CD4-positive, alpha-beta memory T cell (primary cell): ENCODE measurements around the gene RHOJ. TPM values are rescaled to one million over a fixed set of nuclear protein-coding genes. Genes with fewer than 3 reads are reported as not detected.
"Not testable (repeated sequence)": the region's sequence is repeated elsewhere in the genome, so short reads cannot be mapped to it uniquely, and the experiment has no call there.

Experiments used
- CTCF ChIA-PET: fragments of 350-600 bp; sonication (Branson Sonifier 250); formaldehyde crosslinking; loops from one replicate; lab custom pipeline; 2021; ENCODE audit warnings: inconsistent platforms; ENCODE audit not compliant: partially characterized antibody; lab: Charles Lee
- POLR2A ChIA-PET: fragments of 350-600 bp; sonication (Branson Sonifier 250); formaldehyde crosslinking; loops from one replicate; lab custom pipeline; 2021; ENCODE audit not compliant: partially characterized antibody; lab: Charles Lee
- DNase-seq, 5 donors: peaks; one replicate each; pipeline versions ENCODE4 v3.0.0 to v3.0.0-alpha.2; 2020 to 2022; ENCODE audit warnings: mixed read lengths in 1 of 5
- H3K27ac ChIP-seq: one replicate; pipeline ENCODE4 v1.7.0; 2013; ENCODE audit warnings: low read depth, low read length
- H3K27me3 ChIP-seq: 2 replicates; pipeline ENCODE4 v1.7.0; 2013; ENCODE audit warnings: mild to moderate bottlenecking, low read length, moderate library complexity; ENCODE audit not compliant: insufficient read depth
- H3K36me3 ChIP-seq: 2 replicates; pipeline ENCODE4 v1.7.0; 2013; ENCODE audit warnings: mild to moderate bottlenecking, low read length, moderate library complexity; ENCODE audit not compliant: insufficient read depth
- H3K4me1 ChIP-seq: 2 replicates; pipeline ENCODE4 v1.7.0; 2013; ENCODE audit warnings: mild to moderate bottlenecking, low read length, moderate library complexity; ENCODE audit not compliant: insufficient read depth
- H3K4me3 ChIP-seq, 2 donors: one replicate each; pipeline ENCODE4 v1.7.0; 2013; ENCODE audit warnings: low read length in 2 of 2, mild to moderate bottlenecking in 1 of 2
- H3K9me3 ChIP-seq, 2 donors: one replicate each; pipeline ENCODE4 v1.7.0; 2013; ENCODE audit warnings: low read length in 2 of 2, control low read depth in 1 of 2; ENCODE audit not compliant: control insufficient read depth in 1 of 2
- H3K27ac Mint-ChIP-seq, 7 donors: one replicate each; pipeline ENCODE4 v1.8.0; 2020 to 2021; ENCODE audit warnings: mixed read lengths in 7 of 7, mild to moderate bottlenecking in 6 of 7, inconsistent platforms in 3 of 7, moderate library complexity in 3 of 7
- H3K27me3 Mint-ChIP-seq, 2 donors: one replicate each; pipeline ENCODE4 v1.8.0; 2020 to 2021; ENCODE audit warnings: mixed read lengths in 2 of 2
- H3K36me3 Mint-ChIP-seq, 2 donors: one replicate each; pipeline ENCODE4 v1.8.0; 2020 to 2021; ENCODE audit warnings: mixed read lengths in 2 of 2, inconsistent platforms in 1 of 2, mild to moderate bottlenecking in 1 of 2
- H3K4me1 Mint-ChIP-seq, 4 donors: one replicate each; pipeline ENCODE4 v1.8.0; 2020 to 2021; ENCODE audit warnings: mixed read lengths in 4 of 4, mild to moderate bottlenecking in 1 of 4
- H3K4me3 Mint-ChIP-seq, 8 donors: one replicate each; pipeline ENCODE4 v1.8.0; 2020 to 2021; ENCODE audit warnings: mixed read lengths in 8 of 8, mild to moderate bottlenecking in 7 of 8, moderate library complexity in 6 of 8, inconsistent platforms in 3 of 8
- H3K9me3 Mint-ChIP-seq, 8 donors: one replicate each; pipeline ENCODE4 v1.8.0; 2020 to 2021; ENCODE audit warnings: mixed read lengths in 8 of 8, mild to moderate bottlenecking in 5 of 8, inconsistent platforms in 3 of 8, moderate library complexity in 1 of 8
- intact Hi-C: fragments of 100-400 bp; cut with micrococcal nuclease; formaldehyde crosslinking; loops from one replicate; pipeline ENCODE4 v1.15.1; 2023
- polyA plus RNA-seq, 2 donors: library from polyadenylated mRNA; unstranded; fragments of 300-500 nt; fragmentation: Illumina TruSeq; gene quantifications; one replicate each; pipeline ENCODE4 v1.2.3, GENCODE V29; 2021
- total RNA-seq, 2 experiments: library from RNA; stranded (reverse); gene quantifications; one replicate each; pipeline ENCODE4 v1.2.3, GENCODE V29; 2021

The RHOJ gene
- total and polyA plus RNA-seq, 4 experiments from 2014 or later, result not detected

- Histone ChIP-seq H3K9me3 (no peaks in the 10 kb centered on the region), H3K4me1 (peaks cover 15% of the 10 kb centered on the region), H3K4me3 (no peak overlapping the region), H3K36me3 (no peaks in the 10 kb centered on the region), H3K27me3 (no peaks in the 10 kb centered on the region), H3K27ac (no peak overlapping the region)
- DNase-seq, result no peak
- Mint-ChIP-seq H3K4me1 (peaks cover 6 to 15% (median 10%) of the 10 kb centered on the region in 4 donors), H3K4me3 (no peak overlapping the region), H3K27me3 (peaks cover 4 to 18% of the 10 kb centered on the region in 2 donors), H3K9me3 (no peaks in the 10 kb centered on the region), H3K27ac (no peak overlapping the region), H3K36me3 (no peaks in the 10 kb centered on the region)
- ChIA-PET POLR2A (no interaction called here), CTCF (no interaction called here)
- intact Hi-C loops, result no loop called here
Measured at GRCh38 chr14:63297372-63298063, 93.3 kb downstream of the RHOJ start.

- Histone ChIP-seq H3K36me3 (no peaks in the 10 kb centered on the region), H3K27ac (no peak overlapping the region), H3K27me3 (no peaks in the 10 kb centered on the region), H3K9me3 (no peaks in the 10 kb centered on the region), H3K4me1 (peaks cover 15% of the 10 kb centered on the region), H3K4me3 (no peak overlapping the region)
- CTCF ChIA-PET, result no interaction called here
- Mint-ChIP-seq H3K4me1 (peaks cover 6 to 15% (median 10%) of the 10 kb centered on the region in 4 donors), H3K27ac (no peak overlapping the region), H3K27me3 (peaks cover 6 to 10% of the 10 kb centered on the region in 2 donors), H3K36me3 (no peaks in the 10 kb centered on the region), H3K9me3 (no peaks in the 10 kb centered on the region), H3K4me3 (no peak overlapping the region)
- intact Hi-C loops, result no loop called here
- no peak for DNase-seq
- POLR2A ChIA-PET, result no interaction called here
Measured at GRCh38 chr14:63299351-63300110, 95.3 kb downstream of the RHOJ start.

- no peak for DNase-seq
- H3K9me3 ChIP-seq, result no peaks in the 10 kb centered on the region
- peaks cover 3 to 6% of the 10 kb centered on the region in 2 donors for H3K27me3 Mint-ChIP-seq
- H3K9me3 Mint-ChIP-seq, result no peaks in the 10 kb centered on the region
- no peak overlapping the region for H3K4me3 Mint-ChIP-seq
- H3K4me3 ChIP-seq, result no peak overlapping the region
- H3K4me1 ChIP-seq, result peaks cover 7% of the 10 kb centered on the region
- H3K27ac ChIP-seq, result no peak overlapping the region
- intact Hi-C loops, result no loop called here
- no peaks in the 10 kb centered on the region for H3K36me3 Mint-ChIP-seq
- H3K36me3 ChIP-seq, result no peaks in the 10 kb centered on the region
- H3K4me1 Mint-ChIP-seq, result peaks cover 2 to 6% (median 4%) of the 10 kb centered on the region in 4 donors
- POLR2A ChIA-PET, result no interaction called here
- no peak overlapping the region for H3K27ac Mint-ChIP-seq
- no peaks in the 10 kb centered on the region for H3K27me3 ChIP-seq
- CTCF ChIA-PET, result no interaction called here
Measured at GRCh38 chr14:63300854-63301253, 96.6 kb downstream of the RHOJ start.

GRCh38 chr14:63301891-63302534 is 97.8 kb downstream of the RHOJ start:
- H3K4me3 ChIP-seq, result no peak overlapping the region
- intact Hi-C loops, result no loop called here
- ChIA-PET POLR2A (no interaction called here), CTCF (no interaction called here)
- Mint-ChIP-seq H3K36me3 (no peaks in the 10 kb centered on the region), H3K27me3 (peaks cover 3 to 6% of the 10 kb centered on the region in 2 donors), H3K4me3 (no peak overlapping the region), H3K4me1 (peaks cover 0 to 5% (median 1%) of the 10 kb centered on the region in 4 donors), H3K27ac (no peak overlapping the region), H3K9me3 (no peaks in the 10 kb centered on the region)
- peaks cover 5% of the 10 kb centered on the region for H3K4me1 ChIP-seq
- no peaks in the 10 kb centered on the region for H3K36me3 ChIP-seq
- DNase-seq, result no peak
- no peaks in the 10 kb centered on the region for H3K9me3 ChIP-seq
- no peaks in the 10 kb centered on the region for H3K27me3 ChIP-seq
- no peak overlapping the region for H3K27ac ChIP-seq

- H3K9me3 Mint-ChIP-seq, H3K36me3 ChIP-seq, H3K9me3 ChIP-seq, DNase-seq, POLR2A ChIA-PET, H3K27me3 Mint-ChIP-seq, H3K4me3 ChIP-seq, H3K4me1 Mint-ChIP-seq, H3K4me1 ChIP-seq, H3K27ac Mint-ChIP-seq, intact Hi-C loops, H3K27me3 ChIP-seq, H3K27ac ChIP-seq, CTCF ChIA-PET, H3K4me3 Mint-ChIP-seq, H3K36me3 Mint-ChIP-seq: not testable (repeated sequence)
Measured at GRCh38 chr14:63304429-63304828, 100.2 kb downstream of the RHOJ start.

GRCh38 chr14:63308723-63309317 is 104.6 kb downstream of the RHOJ start:
- POLR2A ChIA-PET, result no interaction called here
- H3K27me3 Mint-ChIP-seq, result peaks cover 6 to 13% of the 10 kb centered on the region in 2 donors
- Histone ChIP-seq H3K27ac (no peak overlapping the region), H3K27me3 (no peaks in the 10 kb centered on the region), H3K9me3 (no peaks in the 10 kb centered on the region), H3K36me3 (no peaks in the 10 kb centered on the region), H3K4me1 (no peaks in the 10 kb centered on the region), H3K4me3 (no peak overlapping the region)
- no peak for DNase-seq
- no peaks in the 10 kb centered on the region for H3K36me3 Mint-ChIP-seq
- H3K27ac Mint-ChIP-seq, result no peak overlapping the region
- intact Hi-C loops, result no loop called here
- H3K9me3 Mint-ChIP-seq, result peaks cover 0 to 3% (median 0%) of the 10 kb centered on the region in 8 donors
- no peaks in the 10 kb centered on the region for H3K4me1 Mint-ChIP-seq
- H3K4me3 Mint-ChIP-seq, result no peak overlapping the region
- CTCF ChIA-PET, result no interaction called here

- no peaks in the 10 kb centered on the region for H3K27me3 ChIP-seq
- Mint-ChIP-seq H3K4me1 (no peaks in the 10 kb centered on the region), H3K36me3 (no peaks in the 10 kb centered on the region), H3K27ac (no peak within 1 kb of the TSS), H3K9me3 (peaks cover 0 to 4% (median 0%) of the 10 kb centered on the region in 8 donors), H3K27me3 (peaks cover 12 to 25% of the 10 kb centered on the region in 2 donors), H3K4me3 (no peak within 1 kb of the TSS)
- intact Hi-C loops, result no loop called here
- no peak within 1 kb of the TSS for H3K4me3 ChIP-seq
- no peak within 1 kb of the TSS for H3K27ac ChIP-seq
- no peaks in the 10 kb centered on the region for H3K4me1 ChIP-seq
- POLR2A ChIA-PET, result no interaction called here
- H3K9me3 ChIP-seq, result no peaks in the 10 kb centered on the region
- no peaks in the 10 kb centered on the region for H3K36me3 ChIP-seq
- CTCF ChIA-PET, result no interaction called here
- no peak for DNase-seq
Measured at GRCh38 chr14:63318835-63319234, 114.6 kb downstream of the RHOJ start, which contains the start of gene GPHB5. TSS of gene GPHB5 (minus strand) at chr14:63318935. CDS start at chr14:63317849, 1,086 bp downstream.
